Left kidney (tissue), 8 donors: ENCODE measurements around the gene CLCN6. TPM values are rescaled to one million over a fixed set of nuclear protein-coding genes. Genes with fewer than 3 reads are reported as not detected.
A peak's percentile ranks its signal among the peaks of the same experiment; 100 is the strongest.

Experiments
- DNase-seq: peaks from one replicate; pipeline ENCODE4 v3.0.0-alpha.2; 2013
- long read RNA-seq, 8 donors: transcript quantifications; one replicate each; lab custom pipeline, GENCODE V29; 2026
- polyA plus RNA-seq: library from polyadenylated mRNA; unstranded; fragments of 120-200 nt; gene quantifications from one replicate; pipeline ENCODE4 v1.2.1, GENCODE V29; 2013; ENCODE audit not compliant: insufficient read length

The CLCN6 gene, protein sequence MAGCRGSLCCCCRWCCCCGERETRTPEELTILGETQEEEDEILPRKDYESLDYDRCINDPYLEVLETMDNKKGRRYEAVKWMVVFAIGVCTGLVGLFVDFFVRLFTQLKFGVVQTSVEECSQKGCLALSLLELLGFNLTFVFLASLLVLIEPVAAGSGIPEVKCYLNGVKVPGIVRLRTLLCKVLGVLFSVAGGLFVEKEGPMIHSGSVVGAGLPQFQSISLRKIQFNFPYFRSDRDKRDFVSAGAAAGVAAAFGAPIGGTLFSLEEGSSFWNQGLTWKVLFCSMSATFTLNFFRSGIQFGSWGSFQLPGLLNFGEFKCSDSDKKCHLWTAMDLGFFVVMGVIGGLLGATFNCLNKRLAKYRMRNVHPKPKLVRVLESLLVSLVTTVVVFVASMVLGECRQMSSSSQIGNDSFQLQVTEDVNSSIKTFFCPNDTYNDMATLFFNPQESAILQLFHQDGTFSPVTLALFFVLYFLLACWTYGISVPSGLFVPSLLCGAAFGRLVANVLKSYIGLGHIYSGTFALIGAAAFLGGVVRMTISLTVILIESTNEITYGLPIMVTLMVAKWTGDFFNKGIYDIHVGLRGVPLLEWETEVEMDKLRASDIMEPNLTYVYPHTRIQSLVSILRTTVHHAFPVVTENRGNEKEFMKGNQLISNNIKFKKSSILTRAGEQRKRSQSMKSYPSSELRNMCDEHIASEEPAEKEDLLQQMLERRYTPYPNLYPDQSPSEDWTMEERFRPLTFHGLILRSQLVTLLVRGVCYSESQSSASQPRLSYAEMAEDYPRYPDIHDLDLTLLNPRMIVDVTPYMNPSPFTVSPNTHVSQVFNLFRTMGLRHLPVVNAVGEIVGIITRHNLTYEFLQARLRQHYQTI
- polyA plus RNA-seq: 26.6 TPM
- long read RNA-seq, donor 1, full-length matches to known transcripts: 1 of 31 reads
- long read RNA-seq, donor 1, partial matches to known transcripts: 30 of 31 reads
- long read RNA-seq, donor 1, other reads (novel, unspliced or antisense): 0 of 31 reads
- long read RNA-seq, donor 2, full-length matches to known transcripts: 1 of 1 reads
- long read RNA-seq, donor 2, partial matches to known transcripts: 0 of 1 reads
- long read RNA-seq, donor 2, other reads (novel, unspliced or antisense): 0 of 1 reads
- long read RNA-seq, donor 3: 0 reads
- long read RNA-seq, donor 4: 0 reads
- long read RNA-seq, donor 5, partial matches to known transcripts: 0 of 1 reads
- long read RNA-seq, donor 5, other reads (novel, unspliced or antisense): 0 of 1 reads
- long read RNA-seq, donor 6: 0 reads
- long read RNA-seq, donor 7: 0 reads
- long read RNA-seq, donor 8, full-length matches to known transcripts: 2 of 2 reads
- long read RNA-seq, donor 8, partial matches to known transcripts: 0 of 2 reads
- long read RNA-seq, donor 8, other reads (novel, unspliced or antisense): 0 of 2 reads

DNA sequence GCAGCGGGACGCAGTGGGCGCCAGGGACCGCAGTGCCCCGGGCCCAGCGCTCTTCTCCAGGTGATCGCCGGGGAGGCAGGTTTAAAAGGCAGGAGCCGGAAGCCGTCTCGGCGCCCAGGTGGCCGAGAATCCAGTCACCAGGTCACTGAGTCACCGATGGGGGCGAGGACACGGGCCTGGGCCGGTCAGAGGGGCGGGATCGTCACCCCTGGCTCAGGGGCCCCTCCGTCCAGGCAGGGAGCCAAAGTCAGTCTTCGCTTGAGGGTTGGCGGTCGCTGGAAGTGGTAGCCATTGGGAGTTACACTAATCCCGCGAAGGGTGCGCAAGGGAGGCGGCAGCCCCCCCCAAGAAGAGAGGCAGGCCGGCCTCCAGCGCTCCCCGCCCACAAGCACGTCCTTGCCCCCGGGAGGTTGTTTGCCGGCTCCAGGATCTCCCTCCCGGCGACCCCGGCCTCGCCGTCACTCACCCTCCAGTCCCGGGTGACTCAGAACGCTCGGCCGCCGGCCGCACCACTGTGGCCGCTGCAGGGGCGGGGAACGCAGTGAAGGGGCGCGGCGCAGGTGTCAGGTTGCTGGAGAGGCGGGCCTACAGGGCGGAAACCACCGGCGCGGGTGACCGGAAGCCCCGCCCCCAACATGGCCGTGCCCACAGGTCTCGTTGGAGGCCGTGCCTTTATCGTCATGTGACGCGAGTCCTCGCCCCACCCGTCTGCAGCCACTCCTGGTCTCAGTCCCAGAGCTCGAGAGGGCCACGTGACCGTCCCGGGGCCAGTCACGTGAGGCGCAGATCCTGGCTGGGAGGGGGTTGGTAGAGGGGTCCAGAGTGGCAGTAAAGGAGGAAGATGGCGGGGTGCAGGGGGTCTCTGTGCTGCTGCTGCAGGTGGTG lies at the start of gene CLCN6, which contains the start of gene MTHFR:
CLCN6 (plus strand) TSS at position 770 of the 885 bp plus-strand sequence; CDS start at position 842, 72 bp downstream.
MTHFR (minus strand) TSS at position 543 of the 885 bp plus-strand sequence. CDS start 2,848 bp downstream, outside the sequence.
- peak; percentile 98 for DNase-seq

DNA sequence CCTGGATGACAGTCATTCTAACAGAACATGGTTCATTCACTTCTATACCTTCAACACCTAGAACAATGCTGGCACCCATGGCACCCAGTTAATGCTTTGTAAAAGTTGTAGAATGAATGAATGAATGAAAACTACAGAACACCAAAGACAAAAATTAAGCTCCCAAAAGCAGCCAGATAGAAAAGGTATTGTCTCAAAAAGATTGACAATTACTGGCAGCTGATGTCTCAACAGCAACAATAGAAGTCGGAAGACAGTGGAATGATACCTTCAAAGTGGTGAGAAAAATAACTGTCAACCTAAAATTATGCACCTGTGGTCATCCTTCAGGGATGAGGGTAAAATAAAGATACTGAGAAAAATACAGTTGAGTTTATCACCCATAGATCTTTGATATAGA lies 48.9 kb upstream of the CLCN6 start:
- no peak for DNase-seq

DNA sequence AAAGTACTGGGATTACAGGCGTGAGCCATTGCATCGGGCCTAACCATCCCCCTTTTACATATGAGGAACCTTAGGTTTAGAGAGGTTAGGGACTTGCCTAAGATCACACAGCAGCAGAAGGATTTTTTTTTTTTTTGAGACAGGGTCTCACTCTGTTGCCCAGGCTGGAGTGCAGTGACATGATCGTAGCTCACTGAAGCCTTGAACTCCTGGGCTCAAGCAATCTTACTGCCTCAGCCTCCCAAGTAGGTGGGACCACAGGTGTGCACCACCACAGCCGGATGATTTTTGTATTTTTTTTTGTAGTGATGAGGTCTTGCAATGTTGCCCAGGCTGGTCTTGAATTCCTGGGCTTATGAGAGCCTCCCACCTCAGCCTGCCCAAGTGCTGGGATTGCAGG lies 46.2 kb upstream of the CLCN6 start:
- DNase-seq: no peak

DNA sequence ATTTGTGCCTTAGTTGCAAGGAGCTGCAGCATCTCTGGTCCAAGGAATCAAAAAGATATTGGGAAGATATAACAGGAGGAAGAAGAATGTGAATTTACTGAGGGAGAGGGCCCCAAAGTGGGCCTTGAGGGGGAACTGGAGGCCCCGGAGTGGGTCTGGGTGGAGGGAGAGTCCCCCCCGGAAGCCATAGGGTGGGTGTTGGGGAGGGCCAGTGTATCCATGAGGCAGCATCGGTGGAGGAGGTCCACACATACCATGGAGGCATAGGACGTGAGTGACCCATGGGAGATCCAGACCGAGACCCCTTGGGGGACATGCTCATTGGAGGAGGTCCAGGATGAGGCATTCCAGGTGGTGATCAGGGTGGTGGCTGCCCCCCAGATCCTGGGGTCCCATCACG lies 44.7 kb upstream of the CLCN6 start:
- no peak for DNase-seq

DNA sequence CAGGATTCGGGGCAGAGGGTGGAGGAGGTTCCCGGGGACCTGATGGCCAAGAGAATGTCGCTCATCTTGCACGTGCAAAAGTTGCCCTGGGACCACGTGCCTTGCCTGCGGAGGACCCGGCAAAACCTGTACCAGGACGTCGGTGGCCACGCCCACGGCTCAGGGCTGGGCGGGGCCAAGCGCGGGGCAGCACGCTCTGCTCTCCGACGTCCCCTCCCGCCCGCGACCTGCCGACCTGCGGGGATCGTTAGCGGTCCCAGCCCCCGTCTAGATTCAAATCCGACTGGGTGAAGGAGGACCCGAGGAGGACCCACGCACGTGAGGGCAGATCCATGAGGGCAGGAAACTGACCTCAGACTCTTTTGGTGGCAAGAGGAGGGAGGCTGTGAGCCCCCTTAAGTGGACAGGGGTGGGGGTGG lies 44.0 kb upstream of the CLCN6 start, which contains the start of gene C1orf167:
C1orf167 (plus strand) TSS at position 206 of the 419 bp plus-strand sequence. CDS start 2,208 bp downstream, outside the sequence.
- DNase-seq: no peak

DNA sequence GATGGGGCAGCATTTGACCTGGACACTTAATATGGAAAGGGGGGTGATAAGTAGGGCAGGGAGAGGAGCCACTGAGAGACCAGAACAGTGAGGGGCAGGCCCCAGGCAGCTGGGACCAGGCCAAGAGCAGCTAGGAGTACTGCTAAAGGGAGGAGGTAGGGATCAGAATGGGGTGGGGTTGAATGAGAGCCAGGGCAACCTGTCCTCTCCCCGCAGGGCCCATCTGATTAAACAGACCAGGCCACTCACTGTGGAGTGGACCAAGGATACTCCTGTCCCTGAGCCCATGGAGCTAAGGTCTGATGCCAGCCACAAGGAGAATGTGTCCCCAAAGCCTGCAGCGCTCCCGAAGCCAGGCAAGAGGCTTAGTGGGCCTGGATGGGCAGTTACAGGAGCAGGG lies 41.9 kb upstream of the CLCN6 start:
- DNase-seq: no peak

DNA sequence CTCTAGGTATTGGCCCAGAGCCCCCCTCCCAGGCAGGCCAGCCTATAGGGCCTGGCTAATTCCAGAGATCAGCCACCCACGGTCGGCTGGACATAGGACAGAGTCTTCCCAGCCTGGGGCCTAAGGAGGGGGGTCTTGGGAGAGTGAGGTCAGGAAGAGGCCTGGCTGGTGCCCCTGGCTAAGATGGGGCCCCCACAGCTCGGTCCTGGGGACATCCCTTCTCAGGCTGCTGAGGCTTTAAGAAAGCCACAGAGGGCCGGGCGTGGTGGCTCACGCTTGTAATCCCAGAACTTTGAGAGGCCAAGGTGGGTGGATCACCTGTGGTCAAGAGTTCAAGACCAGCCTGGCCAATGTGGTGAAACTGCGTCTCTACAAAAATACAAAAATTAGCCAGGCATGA lies 41.5 kb upstream of the CLCN6 start:
- DNase-seq: no peak

DNA sequence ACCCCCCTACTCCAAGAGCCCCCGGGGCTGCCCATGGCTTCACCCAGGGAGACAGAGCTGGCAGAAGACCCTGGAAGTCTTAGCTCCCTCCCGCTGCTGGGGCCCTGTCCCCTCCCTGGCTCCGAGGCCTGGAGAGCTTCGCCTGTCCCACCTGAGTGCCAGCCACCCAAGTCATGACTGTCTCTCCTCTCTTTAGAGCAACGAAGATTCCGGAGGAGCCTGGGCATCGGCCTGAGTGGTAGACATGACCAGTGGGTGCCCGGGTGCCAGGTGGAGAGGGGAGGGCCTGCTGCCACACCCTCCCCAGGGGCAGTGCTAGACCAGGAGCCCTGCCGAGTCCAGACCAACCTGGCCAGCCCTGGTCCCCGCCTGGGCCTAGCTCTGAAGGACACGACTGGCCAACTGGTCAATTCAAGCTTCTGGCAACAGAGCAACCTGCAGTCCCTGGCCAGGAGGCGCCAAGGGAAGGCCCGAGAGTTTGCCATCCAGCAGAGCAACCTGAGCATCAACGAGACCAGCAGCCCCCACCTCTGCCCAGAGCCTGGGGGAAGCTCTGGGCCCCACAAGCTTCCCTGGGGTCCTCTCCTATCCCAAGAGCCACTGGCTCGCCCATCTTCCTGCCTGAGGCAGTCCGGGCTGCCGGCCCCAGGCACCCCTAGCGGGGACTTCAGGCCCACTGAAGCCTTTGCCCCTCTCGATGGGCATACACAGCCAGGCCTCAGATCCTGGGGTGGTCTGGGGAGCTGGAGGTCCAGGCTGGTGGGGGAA lies 40.1 kb upstream of the CLCN6 start:
- DNase-seq: no peak

DNA sequence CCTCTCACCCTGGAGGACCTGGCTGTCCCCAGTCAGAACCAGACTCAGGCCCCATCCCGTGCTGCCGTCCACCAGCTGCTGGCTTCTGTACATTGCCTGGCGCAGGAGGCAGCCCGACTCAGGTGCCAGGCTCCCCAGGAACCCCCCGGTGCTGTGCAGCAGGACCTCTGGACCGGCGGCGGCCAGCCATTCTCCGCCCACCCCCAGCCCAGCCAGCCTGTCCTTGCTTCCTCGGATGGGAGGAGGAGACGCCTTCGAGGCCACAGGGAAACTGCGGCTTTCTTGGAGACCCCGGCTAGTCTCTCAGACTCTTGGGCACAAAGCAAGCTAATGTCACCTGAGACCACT lies 39.6 kb upstream of the CLCN6 start:
- DNase-seq: no peak

DNA sequence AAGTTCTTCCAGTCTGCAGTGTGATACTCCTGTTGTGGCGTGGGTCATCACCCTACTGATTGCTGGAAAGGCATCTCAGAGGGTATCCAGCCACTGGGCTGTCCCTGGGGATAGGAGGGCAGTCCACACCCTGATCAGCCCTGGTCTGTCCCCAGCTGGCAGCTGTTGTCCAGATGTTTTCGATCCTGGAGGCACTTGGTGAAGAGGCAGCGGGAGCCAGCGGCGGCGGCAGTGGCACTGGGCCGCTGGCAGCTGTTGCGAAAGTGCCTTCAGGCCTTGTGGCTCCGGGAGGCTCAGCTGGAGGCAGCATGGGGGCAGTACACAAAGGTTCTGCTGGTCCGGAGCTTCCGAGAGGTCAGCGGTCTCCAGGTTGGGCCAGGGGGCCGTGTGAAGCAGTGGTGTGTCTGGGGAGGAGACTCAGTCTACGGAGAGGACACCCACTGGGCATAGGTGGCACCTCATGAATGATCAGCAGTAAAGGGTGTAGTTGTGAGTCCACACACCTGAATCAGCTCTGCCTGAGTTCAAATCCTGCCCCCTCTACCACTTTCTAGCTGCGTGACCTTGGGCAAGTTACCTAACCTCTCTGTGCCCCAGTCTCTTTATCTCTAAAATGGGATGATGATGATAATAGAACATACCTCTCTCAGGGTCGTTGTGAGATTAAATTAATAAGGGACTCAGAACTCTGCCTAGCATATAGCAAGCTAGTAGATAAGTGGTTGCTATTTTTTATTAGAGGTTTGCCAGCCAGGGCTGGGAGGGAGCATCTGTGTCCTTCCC lies 37.9 kb upstream of the CLCN6 start:
- no peak for DNase-seq

DNA sequence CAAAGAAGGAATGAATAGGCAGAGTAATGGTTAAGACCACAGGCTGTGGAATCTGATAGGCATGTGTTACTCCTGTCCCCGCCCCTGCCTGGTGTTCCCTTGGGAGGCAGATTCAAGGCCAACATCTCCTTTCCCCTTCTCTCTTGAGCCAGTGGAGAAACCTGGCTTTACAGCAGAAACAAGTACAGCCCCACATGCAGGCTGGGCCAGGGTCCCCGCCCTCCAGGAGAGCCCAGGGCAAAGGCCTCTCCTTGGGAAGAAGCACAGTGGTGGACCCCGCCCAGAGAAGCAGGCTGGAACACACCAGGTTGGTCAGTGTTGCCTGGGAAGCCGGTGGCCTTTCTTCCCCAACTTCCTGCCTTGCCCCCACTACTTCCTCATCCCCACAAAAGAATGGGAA lies 37.2 kb upstream of the CLCN6 start:
- DNase-seq: no peak

DNA sequence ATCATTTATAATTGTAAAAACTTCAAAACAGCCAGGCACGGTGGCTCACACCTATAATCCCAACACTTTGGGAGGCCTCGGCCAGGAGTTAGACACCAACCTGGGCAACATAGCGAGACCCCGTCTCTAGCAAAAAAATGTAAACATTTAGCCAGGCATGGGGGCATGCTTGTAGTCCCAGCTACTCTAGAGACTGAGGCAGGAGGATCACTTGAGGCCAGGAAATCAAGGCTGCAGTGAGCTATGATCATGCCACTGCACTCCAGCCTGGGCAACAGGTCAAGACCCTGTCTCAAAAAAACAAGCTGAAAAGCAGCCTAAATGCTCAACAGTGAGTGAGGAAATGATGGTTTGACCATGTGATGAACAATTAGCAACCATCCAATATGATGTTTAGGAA lies 36.7 kb upstream of the CLCN6 start:
- no peak for DNase-seq

DNA sequence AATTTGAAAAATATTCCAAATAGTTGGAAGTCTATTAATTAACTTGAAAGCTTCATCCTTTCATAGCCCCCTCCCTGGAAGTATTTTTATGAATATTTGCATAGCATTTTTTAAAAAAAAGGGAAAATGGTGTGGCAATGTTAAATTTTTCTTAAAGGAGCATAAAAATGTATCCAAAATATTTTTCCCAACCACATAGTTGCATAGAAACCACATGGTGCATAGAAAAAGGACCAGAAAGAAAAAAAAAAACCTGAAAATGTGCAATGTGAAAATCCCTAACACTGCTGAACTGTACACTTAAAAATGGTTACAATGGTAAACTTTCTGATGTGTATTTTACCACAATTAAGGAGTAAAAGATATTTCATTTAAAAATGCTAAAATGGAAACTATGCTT lies 36.0 kb upstream of the CLCN6 start:
- no peak for DNase-seq

DNA sequence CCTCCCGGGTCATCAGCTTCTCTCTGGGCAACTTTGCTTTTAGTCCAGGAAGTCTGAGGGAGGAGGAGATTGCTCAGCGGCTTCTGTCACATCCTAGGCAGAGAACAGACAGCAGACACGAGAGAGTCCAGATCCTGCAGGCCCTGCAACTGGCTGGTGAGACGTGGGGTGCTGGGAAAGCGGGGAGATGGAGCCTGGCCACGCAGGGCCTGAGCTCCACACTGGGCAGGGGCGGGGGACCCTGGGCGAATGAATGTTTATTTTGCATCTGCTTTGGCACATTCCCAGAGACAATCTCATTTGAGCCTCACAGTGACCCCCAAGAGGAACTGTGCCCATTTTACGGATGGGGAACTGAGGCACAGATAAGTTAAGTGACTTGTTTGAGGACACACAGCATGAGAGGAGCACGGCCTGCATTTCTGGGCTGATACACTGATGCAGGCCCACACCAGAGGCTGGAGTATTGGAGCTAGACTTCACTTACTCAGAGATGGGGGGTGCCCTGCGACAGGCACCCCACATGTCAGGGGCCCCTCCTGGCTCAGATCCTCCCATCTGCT lies 34.4 kb upstream of the CLCN6 start:
- no peak for DNase-seq

DNA sequence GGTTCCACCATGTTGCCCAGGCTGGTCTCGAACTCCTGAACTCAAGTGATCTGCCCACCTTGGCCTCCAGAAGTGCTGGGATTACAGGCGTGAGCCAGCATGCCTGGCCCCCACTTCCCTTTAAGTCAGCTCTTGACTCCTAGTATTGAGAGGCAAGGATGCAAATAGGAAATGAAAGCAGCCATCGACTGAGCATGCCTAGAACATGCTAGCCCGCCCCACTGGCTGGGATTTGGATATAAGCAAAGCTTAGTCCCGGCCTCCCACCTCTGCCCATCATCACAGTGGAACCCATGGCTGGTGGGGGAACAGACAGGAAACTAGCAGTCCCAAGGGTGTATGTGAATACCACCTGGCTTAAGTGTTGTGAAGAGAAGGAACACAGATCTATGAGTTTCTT lies 33.5 kb upstream of the CLCN6 start:
- DNase-seq: no peak

DNA sequence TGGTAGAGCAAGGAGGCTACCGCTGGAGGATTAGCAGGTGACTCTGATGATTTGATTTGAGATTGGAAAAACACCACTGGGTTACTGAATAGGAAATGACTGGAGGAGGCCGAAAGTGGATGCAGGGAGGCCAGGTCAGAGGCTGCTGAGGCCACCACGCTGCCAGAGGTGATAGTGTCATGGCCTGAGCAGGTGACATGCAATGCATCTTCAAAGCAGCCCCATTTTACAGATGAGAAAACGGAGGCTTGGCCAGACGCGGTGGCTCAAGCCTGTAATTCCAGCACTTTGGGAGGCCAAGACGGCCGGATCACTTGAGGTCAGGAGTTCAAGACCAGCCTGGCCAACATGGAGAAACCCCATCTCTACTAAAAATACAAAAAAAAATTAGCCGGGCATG lies 31.2 kb upstream of the CLCN6 start:
- no peak for DNase-seq

DNA sequence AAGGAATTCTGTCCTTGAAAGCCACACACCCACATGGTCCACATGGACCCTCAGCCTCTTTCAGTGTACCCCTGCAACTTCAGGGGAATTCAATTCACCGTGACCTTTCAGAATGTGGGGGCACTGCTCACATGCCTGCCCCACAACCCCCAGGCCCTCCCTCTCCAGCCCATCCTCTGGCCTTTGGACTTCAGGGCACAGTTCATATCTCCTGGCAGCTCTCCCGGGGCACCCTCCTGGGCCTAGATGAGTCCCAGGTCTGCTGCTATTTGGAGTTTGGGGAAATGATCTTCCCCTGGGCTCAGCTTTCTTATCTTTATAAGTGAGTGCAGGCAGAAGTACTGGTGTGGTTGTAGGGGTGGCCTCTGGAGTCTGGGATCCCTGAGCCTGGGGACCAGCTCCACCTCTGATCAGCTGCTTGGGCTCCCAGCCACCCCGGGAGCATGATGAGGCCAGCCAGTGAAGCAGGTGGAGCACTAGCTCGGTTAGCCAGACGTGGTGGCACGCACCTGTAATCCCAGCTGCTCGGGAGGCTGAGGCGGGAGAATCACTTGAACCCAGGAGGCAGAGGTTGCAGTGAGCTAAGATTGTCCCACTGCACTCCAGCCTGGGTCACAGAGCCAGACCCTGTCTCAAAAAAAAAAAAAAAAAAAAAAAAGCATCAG lies 28.2 kb upstream of the CLCN6 start:
- DNase-seq: no peak

DNA sequence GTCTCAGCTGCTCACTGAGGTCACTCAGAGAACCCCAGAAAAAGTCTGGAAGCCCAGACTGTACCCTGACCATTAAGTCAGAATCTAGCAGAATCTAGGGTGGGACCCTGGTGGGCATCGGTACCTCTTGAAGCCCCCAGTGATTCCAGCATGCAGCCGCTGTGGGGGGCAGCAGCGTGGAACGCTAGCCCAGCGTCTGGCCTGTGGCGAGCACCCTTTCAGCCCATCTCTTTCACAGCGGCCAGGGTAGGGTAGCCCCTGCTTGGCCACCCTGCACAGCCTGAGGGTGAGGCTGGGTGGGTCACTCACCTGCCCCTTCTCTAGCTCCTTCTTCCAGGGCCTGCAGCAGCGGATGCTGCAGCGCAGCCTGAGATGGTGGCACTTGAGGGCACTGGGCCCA lies 27.7 kb upstream of the CLCN6 start:
- no peak for DNase-seq
